Measurements from ENCODE around the gene TAS2R1. TPM values are rescaled to one million over a fixed set of nuclear protein-coding genes. Genes with fewer than 3 reads are reported as not detected.

Gene TAS2R1
- not detected for total RNA-seq

- intact Hi-C loops (cut with micrococcal nuclease) = no loop called here
- TF ChIP-seq CTCF (IDR thresholded peaks at IDR 0.05) = no peak
- H3K9me3 Mint-ChIP-seq = peaks cover 14% of the 10 kb centered on the region
These were observed at the start of gene TAS2R1 for GRCh38 chr5:9630251-9630650. TAS2R1 (minus strand) TSS chr5:9630351; CDS start chr5:9630032, 319 bp downstream.

GRCh38 chr5:9670371-9670770 lies 40.2 kb upstream of the TAS2R1 start:
- DNase-seq (no peak), ATAC-seq (no peak)
- H3K27ac Mint-ChIP-seq = no peak overlapping the region
- ChIA-PET POLR2A (no interaction called here), CTCF (no interaction called here)
- no peak overlapping the region for H3K4me3 Mint-ChIP-seq
- intact Hi-C loops (cut with micrococcal nuclease) = no loop called here
- no peaks in the 10 kb centered on the region for H3K27me3 Mint-ChIP-seq
- no peaks in the 10 kb centered on the region for H3K4me1 Mint-ChIP-seq (ENCODE audit: low read depth)
- H3K36me3 Mint-ChIP-seq (ENCODE audit: low read depth) = no peaks in the 10 kb centered on the region
- H3K9me3 Mint-ChIP-seq = peaks cover 8% of the 10 kb centered on the region
- no peak for TF ChIP-seq CTCF (IDR thresholded peaks at IDR 0.05)

More at GRCh38 chr5:9630251-9630650, at the start of gene TAS2R1:
- DNase-seq (no peak), ATAC-seq (no peak)
- Mint-ChIP-seq H3K36me3 (ENCODE audit: low read depth) (no peaks in the 10 kb centered on the region), H3K4me1 (ENCODE audit: low read depth) (no peaks in the 10 kb centered on the region), H3K27me3 (no peaks in the 10 kb centered on the region), H3K27ac (no peak within 1 kb of the TSS), H3K4me3 (no peak within 1 kb of the TSS)
- POLR2A ChIA-PET = no interaction called here
- CTCF ChIA-PET = no interaction called here

- Mint-ChIP-seq H3K27ac (no peak overlapping the region), H3K36me3 (ENCODE audit: low read depth) (no peaks in the 10 kb centered on the region), H3K4me1 (ENCODE audit: low read depth) (no peaks in the 10 kb centered on the region), H3K9me3 (peaks cover 8% of the 10 kb centered on the region), H3K27me3 (no peaks in the 10 kb centered on the region), H3K4me3 (no peak overlapping the region)
- no peak for DNase-seq
- TF ChIP-seq CTCF (IDR thresholded peaks at IDR 0.05) = no peak
- ChIA-PET CTCF (no interaction called here), POLR2A (no interaction called here)
- ATAC-seq = no peak
- intact Hi-C loops (cut with micrococcal nuclease) = no loop called here
These were observed 37.8 kb upstream of the TAS2R1 start for GRCh38 chr5:9667906-9668305.

GRCh38 chr5:9663891-9664290 lies 33.7 kb upstream of the TAS2R1 start:
- intact Hi-C loops (cut with micrococcal nuclease) = no loop called here
- no peak for DNase-seq
- no peaks in the 10 kb centered on the region for H3K36me3 Mint-ChIP-seq (ENCODE audit: low read depth)
- no peaks in the 10 kb centered on the region for H3K4me1 Mint-ChIP-seq (ENCODE audit: low read depth)
- no peak overlapping the region for H3K4me3 Mint-ChIP-seq
- CTCF ChIA-PET = no interaction called here
- POLR2A ChIA-PET = no interaction called here
- no peaks in the 10 kb centered on the region for H3K27me3 Mint-ChIP-seq
- no peak overlapping the region for H3K27ac Mint-ChIP-seq
- ATAC-seq = no peak
- TF ChIP-seq CTCF (IDR thresholded peaks at IDR 0.05) = no peak
- peaks cover 4% of the 10 kb centered on the region for H3K9me3 Mint-ChIP-seq

- POLR2A ChIA-PET = no interaction called here
- Mint-ChIP-seq H3K27me3 (no peaks in the 10 kb centered on the region), H3K4me3 (no peak overlapping the region), H3K4me1 (ENCODE audit: low read depth) (no peaks in the 10 kb centered on the region), H3K36me3 (ENCODE audit: low read depth) (no peaks in the 10 kb centered on the region), H3K27ac (no peak overlapping the region), H3K9me3 (peaks cover 3% of the 10 kb centered on the region)
- DNase-seq (no peak), ATAC-seq (no peak)
- intact Hi-C loops (cut with micrococcal nuclease) = no loop called here
- TF ChIP-seq CTCF (IDR thresholded peaks at IDR 0.05) = no peak
- CTCF ChIA-PET = no interaction called here
These were observed 31.3 kb upstream of the TAS2R1 start for GRCh38 chr5:9661316-9662015.

Data from activated CD8-positive, alpha-beta T cell treated with anti-CD3 and anti-CD28 coated beads for 36 hours (primary cell).